ENCODE measurements around the gene CTXN3. TPM values are rescaled to one million over a fixed set of nuclear protein-coding genes. Genes with fewer than 3 reads are reported as not detected.

CTXN3 gene
- total and polyA plus RNA-seq, 8 donors, result 0.10 to 0.17 TPM; not detected in 6

GRCh38 chr5:127685662-127686061 lies 36.8 kb downstream of the CTXN3 start:
- no peaks in the 10 kb centered on the region for H3K4me1 ChIP-seq
- no peaks in the 10 kb centered on the region for H3K36me3 ChIP-seq
- no peaks in the 10 kb centered on the region for H3K9me3 ChIP-seq
- TF ChIP-seq, protein P1, sequence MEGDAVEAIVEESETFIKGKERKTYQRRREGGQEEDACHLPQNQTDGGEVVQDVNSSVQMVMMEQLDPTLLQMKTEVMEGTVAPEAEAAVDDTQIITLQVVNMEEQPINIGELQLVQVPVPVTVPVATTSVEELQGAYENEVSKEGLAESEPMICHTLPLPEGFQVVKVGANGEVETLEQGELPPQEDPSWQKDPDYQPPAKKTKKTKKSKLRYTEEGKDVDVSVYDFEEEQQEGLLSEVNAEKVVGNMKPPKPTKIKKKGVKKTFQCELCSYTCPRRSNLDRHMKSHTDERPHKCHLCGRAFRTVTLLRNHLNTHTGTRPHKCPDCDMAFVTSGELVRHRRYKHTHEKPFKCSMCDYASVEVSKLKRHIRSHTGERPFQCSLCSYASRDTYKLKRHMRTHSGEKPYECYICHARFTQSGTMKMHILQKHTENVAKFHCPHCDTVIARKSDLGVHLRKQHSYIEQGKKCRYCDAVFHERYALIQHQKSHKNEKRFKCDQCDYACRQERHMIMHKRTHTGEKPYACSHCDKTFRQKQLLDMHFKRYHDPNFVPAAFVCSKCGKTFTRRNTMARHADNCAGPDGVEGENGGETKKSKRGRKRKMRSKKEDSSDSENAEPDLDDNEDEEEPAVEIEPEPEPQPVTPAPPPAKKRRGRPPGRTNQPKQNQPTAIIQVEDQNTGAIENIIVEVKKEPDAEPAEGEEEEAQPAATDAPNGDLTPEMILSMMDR (IDR thresholded peaks at IDR 0.05), result no peak
- ATAC-seq (no peak), DNase-seq (no peak)
- no peak overlapping the region for H3K27ac ChIP-seq
- H3K4me3 ChIP-seq, result no peak overlapping the region
- intact Hi-C loops (cut with DNase I), result no loop called here
- H3K27me3 ChIP-seq, result no peaks in the 10 kb centered on the region

GRCh38 chr5:127686424-127686823 lies 37.5 kb downstream of the CTXN3 start:
- Histone ChIP-seq H3K9me3 (no peaks in the 10 kb centered on the region), H3K4me3 (no peak overlapping the region), H3K27me3 (no peaks in the 10 kb centered on the region), H3K4me1 (no peaks in the 10 kb centered on the region), H3K36me3 (no peaks in the 10 kb centered on the region), H3K27ac (no peak overlapping the region)
- no peak for DNase-seq
- intact Hi-C loops (cut with DNase I), result no loop called here
- no peak for ATAC-seq
- TF ChIP-seq, protein P1 (IDR thresholded peaks at IDR 0.05), result no peak

DNA sequence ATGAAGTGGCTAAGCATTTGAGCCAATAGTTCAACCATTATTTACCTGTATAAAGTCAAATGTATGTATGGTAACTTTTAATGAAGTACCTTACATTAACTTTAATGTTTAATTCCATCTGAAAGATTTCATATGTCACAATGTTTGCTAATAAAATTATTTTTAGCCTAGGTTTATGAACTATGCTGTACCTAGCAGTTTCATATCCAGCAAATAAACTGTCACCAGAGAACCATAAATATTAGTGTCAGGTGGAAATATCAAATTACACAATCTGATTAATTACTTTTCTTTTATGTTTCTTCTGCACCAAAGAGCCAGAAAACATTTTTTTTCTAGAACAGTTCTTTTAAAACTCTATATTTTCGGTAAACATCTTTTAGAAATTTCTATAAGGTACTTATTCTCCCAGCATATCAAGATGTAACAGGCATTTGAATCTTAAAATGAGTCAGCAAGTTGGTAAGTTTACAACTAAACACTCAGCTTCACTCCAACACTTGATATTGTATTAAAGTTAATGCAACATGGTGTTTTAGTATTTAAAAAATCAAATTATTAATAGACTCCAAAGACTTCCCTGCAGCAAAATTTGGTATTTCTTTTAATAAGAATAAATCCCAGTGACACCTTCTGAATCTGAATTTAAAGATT lies 45.8 kb downstream of the CTXN3 start:
- Histone ChIP-seq H3K4me1 (no peaks in the 10 kb centered on the region), H3K36me3 (no peaks in the 10 kb centered on the region), H3K27me3 (no peaks in the 10 kb centered on the region), H3K4me3 (no peak overlapping the region), H3K9me3 (no peaks in the 10 kb centered on the region), H3K27ac (no peak overlapping the region)
- no peak for DNase-seq
- intact Hi-C loops (cut with DNase I), result no loop called here
- no peak for ATAC-seq
- TF ChIP-seq, protein P1 (IDR thresholded peaks at IDR 0.05), result no peak

- ATAC-seq (no peak), DNase-seq (no peak)
- Histone ChIP-seq H3K36me3 (no peaks in the 10 kb centered on the region), H3K4me1 (no peaks in the 10 kb centered on the region), H3K27me3 (no peaks in the 10 kb centered on the region), H3K9me3 (no peaks in the 10 kb centered on the region), H3K4me3 (no peak overlapping the region), H3K27ac (no peak overlapping the region)
- TF ChIP-seq, protein P1 (IDR thresholded peaks at IDR 0.05), result no peak
- intact Hi-C loops (cut with DNase I), result no loop called here
Measured at GRCh38 chr5:127695346-127695745, 46.5 kb downstream of the CTXN3 start.

DNA sequence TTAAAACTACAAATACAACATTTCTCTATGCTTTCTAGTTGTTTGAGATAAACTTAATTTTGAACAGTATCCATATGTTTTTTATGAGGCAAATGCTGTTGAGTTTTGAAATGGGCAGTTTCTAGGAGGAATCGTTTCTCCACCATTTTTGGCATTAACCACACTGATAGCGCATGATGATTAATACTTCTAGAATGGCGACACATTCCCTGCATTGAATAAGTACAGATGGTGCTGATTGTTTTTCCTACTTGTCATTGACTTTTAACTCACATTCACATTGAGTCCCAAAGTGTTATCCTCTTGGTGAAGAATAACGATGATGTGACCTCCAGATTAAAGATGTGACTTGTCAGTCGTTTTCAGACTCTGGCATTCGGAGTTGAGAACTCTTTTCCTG lies 47.8 kb downstream of the CTXN3 start:
- no peak for ATAC-seq
- no peak overlapping the region for H3K27ac ChIP-seq
- H3K4me1 ChIP-seq, result no peaks in the 10 kb centered on the region
- H3K27me3 ChIP-seq, result no peaks in the 10 kb centered on the region
- DNase-seq, result peak in 2 of 4 donors; percentile 21 to 31
- H3K4me3 ChIP-seq, result no peak overlapping the region
- intact Hi-C loops (cut with DNase I), result no loop called here
- TF ChIP-seq, protein P1 (IDR thresholded peaks at IDR 0.05), result no peak
- no peaks in the 10 kb centered on the region for H3K9me3 ChIP-seq
- H3K36me3 ChIP-seq, result no peaks in the 10 kb centered on the region

All from left lung (tissue), 10 donors.